Activated CD8-positive, alpha-beta memory T cell treated with anti-CD3 and anti-CD28 coated beads, Interleukin-2, amount 50 U/mL, for 48 hours (primary cell): ENCODE data around the gene KEL.
"Not testable (repeated sequence)": the region's sequence is repeated elsewhere in the genome, so short reads cannot be mapped to it uniquely, and the experiment has no call there.

Source experiments
- DNase-seq: peaks from one replicate; pipeline ENCODE4 v3.0.0-alpha.2; 2020

KEL gene, protein sequence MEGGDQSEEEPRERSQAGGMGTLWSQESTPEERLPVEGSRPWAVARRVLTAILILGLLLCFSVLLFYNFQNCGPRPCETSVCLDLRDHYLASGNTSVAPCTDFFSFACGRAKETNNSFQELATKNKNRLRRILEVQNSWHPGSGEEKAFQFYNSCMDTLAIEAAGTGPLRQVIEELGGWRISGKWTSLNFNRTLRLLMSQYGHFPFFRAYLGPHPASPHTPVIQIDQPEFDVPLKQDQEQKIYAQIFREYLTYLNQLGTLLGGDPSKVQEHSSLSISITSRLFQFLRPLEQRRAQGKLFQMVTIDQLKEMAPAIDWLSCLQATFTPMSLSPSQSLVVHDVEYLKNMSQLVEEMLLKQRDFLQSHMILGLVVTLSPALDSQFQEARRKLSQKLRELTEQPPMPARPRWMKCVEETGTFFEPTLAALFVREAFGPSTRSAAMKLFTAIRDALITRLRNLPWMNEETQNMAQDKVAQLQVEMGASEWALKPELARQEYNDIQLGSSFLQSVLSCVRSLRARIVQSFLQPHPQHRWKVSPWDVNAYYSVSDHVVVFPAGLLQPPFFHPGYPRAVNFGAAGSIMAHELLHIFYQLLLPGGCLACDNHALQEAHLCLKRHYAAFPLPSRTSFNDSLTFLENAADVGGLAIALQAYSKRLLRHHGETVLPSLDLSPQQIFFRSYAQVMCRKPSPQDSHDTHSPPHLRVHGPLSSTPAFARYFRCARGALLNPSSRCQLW

DNA sequence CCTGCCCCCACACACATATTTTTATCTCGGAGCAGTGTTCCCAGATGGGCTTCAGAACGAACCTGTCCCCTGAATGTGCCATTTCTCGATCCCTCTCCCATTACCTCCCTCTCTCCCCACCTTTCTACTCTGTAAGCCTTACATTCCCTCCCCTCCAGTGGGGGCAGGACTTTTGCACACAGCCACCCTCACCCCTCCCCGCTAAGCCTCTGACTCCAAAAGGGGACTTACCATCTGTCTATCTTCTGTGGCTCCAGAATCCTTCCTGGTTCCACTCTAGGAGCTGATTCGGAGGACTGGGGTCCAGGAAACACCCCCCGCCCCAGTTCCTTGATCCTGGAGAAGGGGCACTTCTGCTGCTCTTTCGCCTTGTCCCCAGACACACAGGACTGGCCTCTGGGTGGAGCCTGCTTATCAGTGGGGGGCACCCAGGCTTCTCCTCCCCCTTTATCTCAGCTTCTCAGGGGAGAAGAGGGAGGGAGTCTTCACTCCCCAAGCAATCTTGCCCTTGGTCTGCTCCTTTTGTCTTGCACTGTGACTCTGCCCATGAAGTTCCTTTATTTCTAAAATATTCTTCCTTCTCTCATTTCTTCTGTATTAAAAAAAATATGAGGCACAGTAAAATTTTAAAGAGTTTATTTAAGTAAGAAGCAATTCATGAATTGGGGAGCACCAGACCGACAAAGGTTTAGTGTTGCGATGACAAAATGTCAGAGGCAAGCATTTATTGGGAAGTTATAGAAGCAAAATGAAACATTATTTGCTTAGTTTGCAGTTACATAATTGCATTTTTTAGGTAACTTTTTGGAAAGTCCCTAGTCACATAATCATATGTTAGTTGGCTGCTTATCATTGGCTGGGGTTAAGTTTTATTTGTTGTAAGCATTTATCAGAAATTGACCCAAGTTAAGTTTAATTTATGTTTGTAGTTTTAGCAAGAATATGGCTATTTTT, at the start of gene KEL:
TSS of gene KEL (minus strand) at position 391 of the 954 bp plus-strand sequence. CDS start at position 234, 157 bp downstream.
- no peak for DNase-seq

DNA sequence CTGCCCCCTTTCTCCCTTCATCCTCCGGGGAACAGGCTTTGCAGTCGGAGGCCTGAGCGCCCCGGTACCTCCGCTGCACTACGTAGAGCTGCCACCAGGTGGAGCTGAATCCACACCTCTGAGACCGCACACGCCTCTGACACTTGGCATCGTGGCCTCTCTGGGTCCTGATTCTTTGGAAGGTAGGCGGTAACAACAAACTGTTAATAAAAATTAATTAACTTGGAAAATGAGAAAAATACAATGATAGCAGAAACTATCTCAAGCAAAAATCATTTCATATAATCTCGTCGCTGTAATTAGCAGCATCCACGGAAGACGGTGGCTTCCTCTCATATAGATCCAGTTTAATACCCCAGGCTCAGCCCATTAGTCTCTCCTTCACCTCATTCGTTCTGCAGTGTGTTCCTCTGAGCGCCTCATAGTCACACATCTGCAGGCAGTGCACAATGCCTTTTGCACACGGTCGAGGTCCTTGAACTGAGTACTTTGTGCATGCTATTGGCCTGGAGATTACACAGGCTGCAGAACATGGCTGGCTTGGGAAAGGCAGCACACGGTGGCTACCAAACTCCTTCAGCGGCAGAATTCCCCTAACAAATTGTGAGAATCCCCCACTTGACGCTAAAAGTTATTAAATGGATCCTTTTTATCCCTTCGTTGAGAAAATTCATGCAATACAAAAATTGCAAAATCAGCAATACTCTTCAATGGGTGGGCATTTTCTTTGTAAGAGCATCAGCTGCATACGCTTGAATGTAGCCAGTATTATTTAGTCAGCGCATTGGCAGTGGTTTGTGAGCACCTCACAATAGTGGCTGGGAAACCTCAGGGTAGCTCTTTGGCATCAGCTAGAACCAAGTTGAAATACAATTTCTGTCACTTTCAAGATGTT, 46.1 kb upstream of the KEL start:
- DNase-seq = peak; percentile 93

DNA sequence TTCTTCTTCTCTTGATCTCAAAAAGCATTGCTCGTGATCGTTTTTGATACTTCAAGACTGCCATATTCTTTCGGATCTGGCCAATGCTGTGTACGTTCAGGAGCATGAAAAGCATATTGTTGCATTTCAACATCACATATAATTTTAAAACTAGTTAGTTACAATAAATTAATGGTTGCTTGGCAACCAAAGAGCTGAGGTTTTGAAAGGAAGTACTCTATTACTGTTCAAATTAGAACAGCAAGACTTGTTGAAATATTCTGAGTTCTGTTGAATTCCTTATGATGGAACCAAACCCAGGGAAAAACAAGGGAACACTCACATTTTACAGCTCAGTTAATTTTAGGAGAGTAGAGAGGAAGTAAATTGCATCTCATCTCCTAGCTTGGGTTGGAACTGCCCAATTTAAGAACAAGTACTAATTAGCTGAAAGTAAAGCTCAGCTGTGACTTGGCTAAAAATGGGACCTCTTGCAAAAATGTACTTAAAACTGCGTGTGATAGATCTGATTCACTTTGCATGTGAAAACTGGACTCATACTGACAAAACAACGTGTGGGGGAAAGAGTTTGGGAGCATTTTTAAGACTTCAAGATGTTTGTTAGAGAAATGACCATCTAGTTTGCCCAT, 43.6 kb upstream of the KEL start:
- no peak for DNase-seq

DNA sequence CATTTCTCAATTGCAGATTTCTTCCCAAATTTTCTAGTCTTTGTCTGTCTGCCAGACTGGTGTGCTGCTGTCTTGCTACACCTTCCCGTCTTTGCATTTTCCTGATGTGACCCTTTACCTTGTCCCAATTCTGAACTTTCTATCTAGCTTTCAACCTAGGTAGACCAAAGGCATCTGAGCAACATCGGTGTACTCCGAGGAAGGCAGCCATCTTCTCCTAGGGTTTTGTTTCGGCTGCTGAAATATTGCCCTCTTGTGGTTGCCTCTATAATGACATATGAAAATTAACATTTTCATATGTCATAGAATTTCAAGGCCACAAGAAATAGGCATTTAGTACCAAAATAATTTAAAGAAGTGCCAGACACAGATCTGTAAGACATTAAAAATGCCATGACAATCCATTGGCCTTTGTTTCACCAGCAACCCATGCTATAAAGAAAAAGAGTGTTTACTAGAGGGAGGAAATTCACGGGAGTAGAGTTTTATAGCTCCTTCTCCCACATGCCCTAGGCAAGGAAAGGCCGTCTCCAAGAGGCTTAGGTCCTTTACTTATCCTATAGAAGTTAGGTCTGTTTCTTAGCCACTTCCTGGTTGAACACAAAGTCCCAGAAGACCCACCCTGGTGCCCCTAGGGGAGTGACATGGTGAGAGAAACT, 41.4 kb upstream of the KEL start:
- DNase-seq = no peak

DNA sequence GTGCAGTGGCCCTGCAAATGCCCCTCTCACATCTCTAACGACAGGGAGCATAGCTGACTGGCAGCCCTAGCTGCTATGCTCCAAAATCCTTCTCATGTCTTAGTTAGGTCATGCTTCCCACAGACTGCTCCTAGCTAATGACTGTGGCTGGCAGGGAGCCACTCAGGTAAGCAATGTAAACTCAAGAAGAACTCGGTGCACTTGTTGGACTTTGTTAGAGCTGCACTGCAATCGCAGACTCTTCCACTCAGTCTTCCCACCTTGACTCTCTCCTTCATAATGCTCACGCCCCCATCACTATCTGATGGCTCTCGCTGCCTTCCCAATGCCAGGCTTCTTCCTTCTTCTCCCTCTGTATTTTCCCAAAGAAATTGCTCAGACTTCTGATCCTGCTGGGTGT, 40.7 kb upstream of the KEL start:
- no peak for DNase-seq

DNA sequence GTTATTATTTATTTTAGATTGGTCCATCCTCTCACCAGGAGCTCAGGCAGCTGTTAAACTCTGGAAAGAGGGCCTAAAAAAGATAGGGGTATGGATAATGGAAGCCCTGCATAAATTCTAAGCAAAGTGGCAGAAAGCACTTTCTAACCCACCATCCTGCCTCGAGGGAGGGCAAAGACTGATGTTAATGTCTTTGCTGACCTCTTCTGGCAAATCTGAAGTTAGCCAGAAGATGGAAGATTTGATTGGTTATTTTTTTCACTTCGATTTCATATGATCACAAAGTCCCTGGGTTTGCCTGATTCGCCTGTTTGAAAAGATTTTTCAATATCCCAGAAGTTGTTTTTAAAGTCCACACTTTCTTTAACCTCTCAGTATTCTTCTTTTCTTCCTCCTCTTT, 39.9 kb upstream of the KEL start:
- no peak for DNase-seq

DNA sequence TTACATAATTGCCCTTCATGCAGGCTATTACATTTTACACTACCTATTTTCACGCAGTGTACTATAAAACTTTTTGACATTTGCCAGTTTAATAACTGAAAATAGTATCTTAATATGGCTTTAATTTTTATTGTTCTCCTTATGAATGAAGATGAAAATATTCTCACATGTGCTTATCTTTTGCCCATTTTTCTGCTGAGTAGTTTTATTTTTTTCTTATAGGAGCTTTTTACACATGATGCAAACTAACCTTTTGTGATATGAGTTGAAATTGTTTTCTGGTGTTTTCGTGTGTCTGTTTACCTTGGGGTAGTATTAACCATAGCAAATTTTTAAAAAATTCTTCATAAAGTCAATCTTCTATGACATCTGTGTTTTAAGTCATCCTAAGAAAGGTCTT, 38.5 kb upstream of the KEL start:
- DNase-seq = no peak

DNA sequence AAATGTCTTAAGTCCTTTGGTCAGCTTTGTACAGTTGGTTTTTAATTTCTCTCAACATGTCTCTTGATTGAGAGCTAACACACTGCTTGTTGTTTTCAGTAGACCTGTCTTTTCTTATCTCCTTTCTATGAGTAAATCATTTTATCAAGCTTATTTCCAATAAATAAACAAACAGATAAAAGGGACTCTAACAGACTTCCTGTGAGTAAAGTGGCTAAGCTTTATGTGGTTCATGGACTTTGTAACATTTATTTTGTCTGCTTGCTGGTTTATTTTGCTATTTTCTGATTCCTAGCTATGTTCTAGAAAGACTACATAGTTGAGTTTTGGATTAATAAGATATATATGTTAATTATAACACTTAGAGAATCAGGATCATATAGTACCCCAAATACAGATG, 37.6 kb upstream of the KEL start:
- no peak for DNase-seq

DNA sequence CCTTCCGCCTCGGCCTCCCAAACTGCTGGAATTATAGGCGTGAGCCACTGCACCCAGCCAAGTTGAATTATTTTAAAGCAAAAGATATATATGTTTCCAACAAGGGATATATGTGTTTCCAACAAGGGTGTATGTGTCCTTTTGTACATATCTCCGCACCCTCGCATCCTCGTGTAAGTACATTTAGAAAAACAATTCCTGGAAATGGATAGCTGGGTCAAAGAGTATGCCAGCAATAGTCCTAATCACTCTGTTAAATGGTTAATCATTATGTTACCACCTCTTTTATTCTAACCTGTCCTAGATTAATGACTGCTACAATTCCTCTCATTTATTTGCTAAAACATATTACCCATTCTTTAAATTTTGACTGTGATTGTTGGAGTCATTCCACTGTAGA, 36.8 kb upstream of the KEL start:
- no peak for DNase-seq

DNA sequence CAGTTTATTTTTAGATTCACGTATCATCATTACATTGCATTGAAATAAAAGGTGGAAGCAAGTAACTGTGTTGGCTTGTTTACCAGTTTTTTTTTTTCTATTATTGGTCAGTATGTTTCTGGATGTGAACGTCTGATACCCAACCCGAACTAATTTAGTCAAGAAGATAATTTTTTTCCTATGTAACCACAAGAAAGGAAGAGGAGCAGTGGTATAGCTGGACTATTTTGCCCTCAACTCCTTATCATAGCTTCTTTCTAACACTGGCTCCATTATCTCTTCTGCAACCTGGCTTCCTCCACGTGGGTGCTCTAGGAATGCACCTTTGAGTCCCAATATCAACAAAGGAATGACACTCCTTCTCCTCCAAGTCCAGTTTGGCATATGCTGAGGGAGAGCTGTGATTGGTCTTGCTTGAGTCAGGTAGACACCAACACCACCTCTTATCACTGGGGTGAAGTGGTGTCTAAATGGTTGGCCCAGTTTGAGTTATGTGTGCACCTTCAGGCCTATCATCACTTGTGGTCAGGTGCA, 35.4 kb upstream of the KEL start:
- DNase-seq = no peak

DNA sequence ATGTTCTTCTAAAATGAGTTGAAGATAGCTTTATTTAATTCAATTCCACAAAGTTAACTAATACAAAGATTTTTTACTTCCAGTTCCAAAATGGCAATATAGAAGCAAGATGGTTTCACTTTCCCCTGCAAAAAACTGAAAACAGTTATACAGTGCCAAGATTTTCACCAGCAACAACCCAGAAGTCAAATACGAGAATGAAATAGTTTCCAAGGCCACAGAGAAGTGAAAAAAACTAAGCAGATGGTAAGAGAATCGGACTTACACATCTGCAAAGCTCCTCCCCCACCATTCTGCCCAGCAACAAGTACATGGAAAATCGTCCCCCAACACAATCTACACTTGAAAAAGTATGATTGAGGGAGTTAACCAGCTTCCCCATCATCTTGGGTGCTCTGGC, 30.3 kb upstream of the KEL start:
- no peak for DNase-seq

DNA sequence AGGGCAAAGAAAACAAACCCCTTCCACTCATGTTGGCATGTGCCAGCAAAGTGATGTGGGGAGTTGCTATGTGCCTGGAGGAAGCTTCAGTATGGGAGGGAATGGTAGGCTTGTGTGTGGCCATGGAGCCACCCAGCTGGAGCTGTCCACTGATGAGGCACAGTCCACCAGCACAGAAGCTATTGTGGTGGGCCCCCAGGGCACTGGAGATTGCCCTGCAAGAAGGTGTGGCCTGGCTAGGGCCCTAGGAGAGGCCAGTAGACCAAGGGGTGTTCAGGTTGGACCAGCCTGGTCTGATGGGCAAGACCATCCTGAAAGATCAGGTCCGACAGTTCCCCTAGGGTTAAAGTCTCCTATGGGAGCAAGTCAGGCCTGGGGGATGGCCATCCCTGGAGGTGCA, 22.1 kb upstream of the KEL start:
- DNase-seq = no peak

DNA sequence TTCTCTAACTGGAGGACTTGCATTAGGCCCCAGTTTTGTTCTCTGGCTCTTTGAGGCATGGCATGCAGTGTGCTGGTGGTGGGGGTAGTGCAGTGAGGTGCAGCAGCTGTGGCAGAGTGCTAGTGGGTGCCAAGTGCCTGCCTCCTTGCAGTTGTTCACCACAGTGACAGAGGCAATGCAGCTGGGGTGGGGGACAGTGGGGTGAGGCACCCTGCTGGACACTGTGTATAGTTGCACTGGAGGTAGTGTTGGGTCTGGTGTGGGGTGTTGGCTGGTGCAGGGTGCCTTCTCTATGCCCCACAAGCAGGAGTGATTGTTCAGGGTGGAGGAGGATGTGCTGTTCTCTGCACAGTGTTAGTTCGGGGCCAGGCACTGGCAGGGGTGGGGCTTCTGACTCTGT, 21.7 kb upstream of the KEL start:
- DNase-seq = no peak

DNA sequence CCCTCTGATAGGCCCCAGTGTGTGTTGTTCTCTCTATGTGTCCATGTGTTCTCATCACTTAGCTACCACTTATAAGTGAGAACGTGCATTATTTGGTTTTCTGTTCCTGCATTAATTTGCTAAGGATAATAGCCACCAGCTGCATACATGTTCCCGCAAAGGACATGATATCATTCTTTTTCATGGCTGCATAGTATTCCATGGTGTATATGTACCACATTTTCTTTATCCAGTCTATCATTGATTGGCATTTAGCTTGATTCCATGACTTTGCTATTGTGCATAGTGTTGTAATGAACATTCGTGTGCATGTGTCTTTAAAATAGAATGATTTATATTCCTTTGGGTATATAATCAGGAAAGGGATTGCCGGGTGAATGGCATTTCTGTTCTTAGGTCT, 16.2 kb upstream of the KEL start:
- DNase-seq = not testable (repeated sequence)

DNA sequence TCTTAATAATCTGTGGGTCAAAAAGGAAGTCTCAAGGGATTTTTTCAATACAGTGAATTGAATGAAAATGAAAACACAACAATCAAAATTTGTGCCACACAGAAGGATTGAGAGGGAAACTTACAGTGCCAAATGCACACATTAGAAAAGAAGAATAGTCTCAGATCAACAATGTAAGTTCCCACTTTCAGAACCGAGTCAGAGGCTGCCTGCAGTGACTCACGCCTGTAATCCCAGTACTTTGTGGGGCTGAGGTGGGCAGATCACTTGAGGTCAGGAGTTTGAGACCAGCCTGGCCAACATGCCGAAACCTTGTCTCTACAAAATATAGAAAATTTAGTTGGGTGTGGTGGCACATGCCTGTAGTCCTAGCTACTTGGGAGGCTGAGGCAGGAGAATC, 12.5 kb upstream of the KEL start:
- DNase-seq = no peak

DNA sequence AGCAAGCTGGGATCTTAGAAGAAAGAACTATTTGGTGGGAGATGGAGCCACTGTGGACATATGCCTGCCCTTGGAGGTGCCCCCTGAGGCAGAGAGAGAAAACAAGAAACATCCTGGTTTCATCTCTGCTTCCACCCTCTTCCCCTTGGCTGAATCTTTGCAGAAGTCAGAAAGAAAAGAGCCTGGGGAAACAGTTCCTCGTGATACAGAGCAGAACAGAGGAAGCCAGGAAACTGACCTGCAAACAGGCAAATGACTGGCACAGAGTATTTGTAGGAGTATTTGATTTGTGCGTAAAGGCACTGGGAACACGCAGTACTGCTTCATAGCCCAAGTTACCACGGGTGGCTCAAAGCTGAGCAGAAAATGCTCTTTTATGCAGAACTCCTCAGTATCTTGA, 7.0 kb upstream of the KEL start:
- DNase-seq = no peak

DNA sequence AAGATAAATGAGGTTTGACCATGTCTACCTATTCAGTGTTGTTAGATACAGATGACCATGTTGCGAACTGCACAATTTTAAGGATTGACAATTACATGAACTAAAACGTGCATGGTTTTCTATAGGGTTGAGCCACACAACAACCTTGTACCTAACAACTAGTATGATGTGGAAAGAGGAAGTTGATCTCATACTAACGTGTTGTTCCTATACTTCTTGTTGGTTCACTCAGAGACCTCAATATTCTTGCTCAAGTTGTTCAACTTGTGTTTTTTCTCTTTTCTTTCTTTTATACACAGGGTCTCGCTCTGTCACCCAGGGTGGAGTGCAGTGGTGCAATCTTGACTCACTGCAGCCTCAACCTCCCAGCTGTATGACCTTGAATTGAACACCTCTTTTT, 6.1 kb upstream of the KEL start:
- no peak for DNase-seq

DNA sequence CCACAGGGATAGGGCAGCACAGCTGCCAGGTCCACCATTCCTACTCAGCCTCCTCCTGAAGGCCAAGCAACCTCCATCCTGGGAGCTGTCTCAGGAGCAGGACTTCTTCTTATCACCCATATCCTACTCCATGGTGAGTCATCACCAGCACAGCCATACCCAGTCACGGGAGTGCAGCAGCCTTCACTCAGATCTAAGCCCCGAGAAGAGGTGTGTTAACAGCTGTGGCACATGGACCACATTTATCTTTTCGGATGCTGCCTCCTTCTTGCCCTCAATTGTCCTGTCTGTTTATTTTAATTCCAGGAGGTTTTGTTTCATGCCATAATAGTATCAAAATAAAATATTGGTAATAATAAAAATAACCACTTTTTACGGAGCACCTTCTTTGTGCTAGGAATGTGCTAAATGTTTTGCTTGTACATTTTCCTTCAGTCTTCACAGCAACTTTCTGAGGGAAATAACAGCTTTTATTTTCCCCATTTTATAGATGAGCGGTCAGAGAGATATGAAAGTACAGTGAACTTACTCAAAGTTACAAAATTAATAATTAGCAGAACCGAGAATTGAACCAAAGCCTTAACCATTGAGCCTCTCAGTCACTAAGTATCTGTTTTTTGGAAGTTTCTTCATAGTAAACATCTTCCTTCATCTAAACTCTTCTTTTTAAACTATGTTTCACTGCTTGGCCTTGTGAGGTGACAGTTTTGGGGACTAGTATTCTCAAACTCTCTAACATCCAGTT, 2.5 kb upstream of the KEL start:
- no peak for DNase-seq

DNA sequence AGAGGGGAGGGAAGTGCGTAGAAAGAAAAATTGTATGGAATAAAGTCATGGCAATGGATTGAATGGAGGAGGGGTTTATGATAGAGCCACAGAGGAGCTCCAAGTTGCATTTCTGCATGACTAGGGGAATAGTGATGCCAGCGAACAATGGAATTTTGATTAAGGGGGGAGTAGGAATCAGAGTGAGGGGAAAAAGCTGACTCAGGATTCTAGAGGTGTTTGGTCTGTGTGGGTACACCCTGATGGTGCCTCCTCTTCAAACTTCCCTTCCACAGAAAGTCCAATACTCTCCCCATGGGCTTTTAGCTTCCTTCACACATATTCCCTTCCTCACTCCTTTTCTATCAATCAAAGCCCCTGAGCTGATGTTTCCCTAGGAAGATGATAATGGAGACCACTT, 1.8 kb upstream of the KEL start:
- DNase-seq = no peak

DNA sequence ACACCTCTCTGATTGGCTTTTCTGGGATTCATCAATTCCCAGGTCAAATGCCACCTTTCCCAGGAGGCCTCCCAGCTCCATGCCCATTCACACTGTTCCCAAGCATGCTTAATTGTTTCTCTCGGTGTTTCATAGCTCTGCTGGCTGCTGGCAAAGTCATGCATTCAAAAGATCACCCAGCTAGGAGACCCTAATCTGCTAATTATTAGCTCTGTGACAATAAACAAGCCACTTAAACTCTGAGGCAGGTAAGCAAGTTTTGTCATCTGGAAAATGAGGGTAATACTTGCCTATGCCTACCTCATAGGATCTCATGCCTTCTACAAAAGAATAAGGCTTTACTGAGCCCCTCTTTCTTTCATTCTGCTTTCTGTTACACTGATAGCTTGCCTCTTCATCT, 828 bp upstream of the KEL start:
- no peak for DNase-seq
